ENCODE data around the gene SLC24A3. TPM values are rescaled to one million over a fixed set of nuclear protein-coding genes. Genes with fewer than 3 reads are reported as not detected.

The SLC24A3 gene
- total and polyA plus RNA-seq, 2 of the 13 experiments (the other 11 are each of a cell fraction or from before 2014, with no cell fraction given): not detected

- CTCF ChIA-PET (ENCODE audit: low intra/inter-chr PET ratio, low total read pairs): no interaction called here
- in situ Hi-C loops (cut with HindIII; ENCODE audit: extremely low pct_ligation_motif_present, low pct_unique_long_range_greater_than_20kb): no loop called here
- no peak for ATAC-seq
- H3K79me2 ChIP-seq (ENCODE audit: insufficient read depth, low read length): no peaks in the 10 kb centered on the region
- no peak overlapping the region for H3K9ac ChIP-seq (ENCODE audit: insufficient read depth, low read depth, low read length)
- no peaks in the 10 kb centered on the region for H4K20me1 ChIP-seq (ENCODE audit: insufficient read depth, low read length)
- POLR2A ChIA-PET: no interaction called here
- H3K4me3 ChIP-seq (replicated peaks in 1 of 3; ENCODE audit: insufficient read depth in 1 of 3, low read depth in 2 of 3, low read length in 3 of 3): no peak overlapping the region
- no peaks in the 10 kb centered on the region for H3K27me3 ChIP-seq (ENCODE audit: control insufficient read depth in 1 of 2, insufficient read depth in 2 of 2, low read length in 2 of 2)
- H3K36me3 ChIP-seq (replicated peaks in 1 of 2; ENCODE audit: control insufficient read depth in 1 of 2, insufficient read depth in 2 of 2, low read length in 2 of 2): no peaks in the 10 kb centered on the region
- DNase-seq (ENCODE audit: low spot score): no peak
- H3K9me3 ChIP-seq (ENCODE audit: low read length): no peaks in the 10 kb centered on the region
- no peak overlapping the region for H3K27ac ChIP-seq (ENCODE audit: extremely low read length, insufficient read depth, low read length)
- intact Hi-C loops (cut with micrococcal nuclease; ENCODE audit: unreplicated experiment): no loop called here
- FAIRE-seq: no peak
- no peak overlapping the region for H2AFZ ChIP-seq (ENCODE audit: low read length)
- H3K4me2 ChIP-seq (ENCODE audit: low read depth, low read length): no peak overlapping the region
- 30% methylated on average over 2 of the region's 2 CpGs for WGBS (ENCODE audit: low lambda C conversion rate)
- no TSS peak for BruUV-seq (replicated peaks)
- TF ChIP-seq ZNF614 (CRISPR knock-in tag; IDR thresholded peaks at IDR 0.05; ENCODE audit: borderline replicate concordance): no peak
- no peak for TF ChIP-seq GTF2F1 (IDR thresholded peaks at IDR 0.05; ENCODE audit: low read length)
- TF ChIP-seq CEBPG (CRISPR knock-in tag; IDR thresholded peaks at IDR 0.05): no peak
- no peak for TF ChIP-seq ZNF737 (CRISPR knock-in tag; IDR thresholded peaks at IDR 0.05; ENCODE audit: borderline replicate concordance)
- no peak for TF ChIP-seq HOXD1 (CRISPR knock-in tag; IDR thresholded peaks at IDR 0.05)
- no peak for TF ChIP-seq ZBTB20 (CRISPR knock-in tag; IDR thresholded peaks at IDR 0.05; ENCODE audit: borderline replicate concordance, low read depth)
- no peak for TF ChIP-seq AFF4 (CRISPR knock-in tag; IDR thresholded peaks at IDR 0.05)
- TF ChIP-seq YY1 (IDR thresholded peaks at IDR 0.05; ENCODE audit: insufficient read depth, insufficient replicate concordance, low read depth, low read length): no peak
- TF ChIP-seq PPARG (CRISPR knock-in tag; conservative IDR thresholded peaks at IDR 0.05): no peak
- no peak for TF ChIP-seq ZNF644 (CRISPR knock-in tag; IDR thresholded peaks at IDR 0.05; ENCODE audit: low read depth)
- TF ChIP-seq ZNF205 (CRISPR knock-in tag; IDR thresholded peaks at IDR 0.05): no peak
- no peak for TF ChIP-seq SIN3B (IDR thresholded peaks at IDR 0.05; ENCODE audit: low read length)
- no peak for TF ChIP-seq ZNF558 (CRISPR knock-in tag; IDR thresholded peaks at IDR 0.05; ENCODE audit: borderline replicate concordance)
- TF ChIP-seq, protein P1, sequence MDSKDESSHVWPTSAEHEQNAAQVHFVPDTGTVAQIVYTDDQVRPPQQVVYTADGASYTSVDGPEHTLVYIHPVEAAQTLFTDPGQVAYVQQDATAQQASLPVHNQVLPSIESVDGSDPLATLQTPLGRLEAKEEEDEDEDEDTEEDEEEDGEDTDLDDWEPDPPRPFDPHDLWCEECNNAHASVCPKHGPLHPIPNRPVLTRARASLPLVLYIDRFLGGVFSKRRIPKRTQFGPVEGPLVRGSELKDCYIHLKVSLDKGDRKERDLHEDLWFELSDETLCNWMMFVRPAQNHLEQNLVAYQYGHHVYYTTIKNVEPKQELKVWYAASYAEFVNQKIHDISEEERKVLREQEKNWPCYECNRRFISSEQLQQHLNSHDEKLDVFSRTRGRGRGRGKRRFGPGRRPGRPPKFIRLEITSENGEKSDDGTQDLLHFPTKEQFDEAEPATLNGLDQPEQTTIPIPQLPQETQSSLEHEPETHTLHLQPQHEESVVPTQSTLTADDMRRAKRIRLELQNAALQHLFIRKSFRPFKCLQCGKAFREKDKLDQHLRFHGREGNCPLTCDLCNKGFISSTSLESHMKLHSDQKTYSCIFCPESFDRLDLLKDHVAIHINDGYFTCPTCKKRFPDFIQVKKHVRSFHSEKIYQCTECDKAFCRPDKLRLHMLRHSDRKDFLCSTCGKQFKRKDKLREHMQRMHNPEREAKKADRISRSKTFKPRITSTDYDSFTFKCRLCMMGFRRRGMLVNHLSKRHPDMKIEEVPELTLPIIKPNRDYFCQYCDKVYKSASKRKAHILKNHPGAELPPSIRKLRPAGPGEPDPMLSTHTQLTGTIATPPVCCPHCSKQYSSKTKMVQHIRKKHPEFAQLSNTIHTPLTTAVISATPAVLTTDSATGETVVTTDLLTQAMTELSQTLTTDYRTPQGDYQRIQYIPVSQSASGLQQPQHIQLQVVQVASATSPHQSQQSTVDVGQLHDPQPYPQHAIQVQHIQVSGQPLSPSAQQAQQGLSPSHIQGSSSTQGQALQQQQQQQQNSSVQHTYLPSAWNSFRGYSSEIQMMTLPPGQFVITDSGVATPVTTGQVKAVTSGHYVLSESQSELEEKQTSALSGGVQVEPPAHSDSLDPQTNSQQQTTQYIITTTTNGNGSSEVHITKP (CRISPR knock-in tag; IDR thresholded peaks at IDR 0.05; ENCODE audit: low read depth): no peak
- TF ChIP-seq PRPF4 (IDR thresholded peaks at IDR 0.05; ENCODE audit: low read depth, low read length, poor library complexity, severe bottlenecking): no peak
- TF ChIP-seq ZNF639 (CRISPR knock-in tag; conservative IDR thresholded peaks at IDR 0.05): no peak
- H3K4me1 ChIP-seq (ENCODE audit: insufficient read depth, low read length): no peaks in the 10 kb centered on the region
These were observed 204.2 kb downstream of the SLC24A3 start for GRCh38 chr20:19416627-19417026.
